NB4 (cell line): ENCODE results near the gene PRIMPOL.

ENCODE experiments used
- DNase-seq: peaks from one replicate; pipeline ENCODE4 v3.0.0; 2010; ENCODE audit warnings: low read depth
- H3K4me3 ChIP-seq: one replicate; pipeline ENCODE4 v1.5.1; 2011; ENCODE audit warnings: mild to moderate bottlenecking, low read depth, low read length, moderate library complexity
- CTCF ChIP-seq: IDR thresholded peaks from one replicate; pipeline ENCODE4 v1.5.1; 2012; ENCODE audit warnings: low read depth, low read length
- MAX ChIP-seq: IDR thresholded peaks from 2 replicates; pipeline ENCODE4 v1.6.1; 2011; ENCODE audit warnings: low read depth, low read length
- MYC ChIP-seq: IDR thresholded peaks from 2 replicates; pipeline ENCODE4 v1.6.1; 2011; ENCODE audit warnings: low read depth, low read length
- POLR2A ChIP-seq: IDR thresholded peaks from 2 replicates; pipeline ENCODE4 v1.6.1; 2011; ENCODE audit warnings: mild to moderate bottlenecking; ENCODE audit not compliant: insufficient read length; ENCODE audit errors: extremely low read depth

The PRIMPOL gene

GRCh38 chr4:184628103-184628502, 21.4 kb upstream of the PRIMPOL start:
- TF ChIP-seq CTCF (no peak), MAX (no peak)

GRCh38 chr4:184632842-184633241, 16.7 kb upstream of the PRIMPOL start:
- TF ChIP-seq MYC (no peak), MAX (no peak), POLR2A (no peak), CTCF (no peak)
- H3K4me3 ChIP-seq = no peak overlapping the region
- no peak for DNase-seq

More at GRCh38 chr4:184628103-184628502, 21.4 kb upstream of the PRIMPOL start:
- H3K4me3 ChIP-seq = no peak overlapping the region
- no peak for DNase-seq

- TF ChIP-seq POLR2A = no peak
- no peak for TF ChIP-seq CTCF
- TF ChIP-seq MYC = no peak
- no peak for TF ChIP-seq MAX
- H3K4me3 ChIP-seq = no peak overlapping the region
- no peak for DNase-seq
Observed at GRCh38 chr4:184635381-184635780, 14.2 kb upstream of the PRIMPOL start.

- TF ChIP-seq MAX (no peak), MYC (no peak), CTCF (no peak), POLR2A (no peak)
- no peak overlapping the region for H3K4me3 ChIP-seq
Observed at GRCh38 chr4:184636144-184636543, 13.4 kb upstream of the PRIMPOL start.

GRCh38 chr4:184636897-184637296, 12.6 kb upstream of the PRIMPOL start:
- no peak for TF ChIP-seq MAX
- no peak for TF ChIP-seq MYC
- no peak for TF ChIP-seq POLR2A
- no peak for TF ChIP-seq CTCF
- H3K4me3 ChIP-seq = no peak overlapping the region
- DNase-seq = no peak

More at GRCh38 chr4:184636144-184636543, 13.4 kb upstream of the PRIMPOL start:
- DNase-seq = no peak

GRCh38 chr4:184641022-184641421, 8.5 kb upstream of the PRIMPOL start:
- DNase-seq = no peak
- TF ChIP-seq MYC (no peak), MAX (no peak), CTCF (no peak), POLR2A (no peak)
- no peak overlapping the region for H3K4me3 ChIP-seq
